IPS-11a (cell line): ENCODE results near the gene TTC39A.
"Not testable (repeated sequence)": the region's sequence is repeated elsewhere in the genome, so short reads cannot be mapped to it uniquely, and the experiment has no call there.

ENCODE experiments used
- H3K4me3 ChIP-seq: one replicate; pipeline ENCODE4 v1.5.1; 2013; ENCODE audit warnings: low read depth, low read length, control low read depth

TTC39A gene

GRCh38 chr1:51272916-51273315, 57.4 kb downstream of the TTC39A start:
- H3K4me3 ChIP-seq = no peak overlapping the region

- H3K4me3 ChIP-seq = no peak overlapping the region
Measured at GRCh38 chr1:51270751-51271150, 59.6 kb downstream of the TTC39A start.

- H3K4me3 ChIP-seq = no peak overlapping the region
Measured at GRCh38 chr1:51268634-51269033, 61.7 kb downstream of the TTC39A start.

DNA sequence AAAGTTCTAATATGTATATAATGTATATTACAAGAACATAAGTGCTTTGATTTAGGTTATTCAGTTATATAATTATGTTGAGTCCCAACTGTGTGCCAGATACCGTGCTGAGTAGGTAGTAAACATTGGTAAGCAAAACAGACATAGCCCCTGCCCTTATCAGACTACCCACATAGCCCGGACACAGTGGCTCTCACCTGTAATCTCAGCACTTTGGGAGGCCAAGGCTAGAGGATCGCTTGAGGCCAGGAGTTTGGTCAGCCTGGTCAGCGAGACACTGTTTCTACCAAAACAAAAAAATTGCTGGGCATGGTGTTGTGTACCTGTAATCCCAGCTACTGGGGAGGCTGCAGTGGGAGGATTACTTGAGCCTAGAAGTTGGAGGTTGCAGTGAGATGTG, 63.6 kb downstream of the TTC39A start:
- H3K4me3 ChIP-seq = no peak overlapping the region

- no peak overlapping the region for H3K4me3 ChIP-seq
Measured at GRCh38 chr1:51266181-51266580, 64.2 kb downstream of the TTC39A start.

DNA sequence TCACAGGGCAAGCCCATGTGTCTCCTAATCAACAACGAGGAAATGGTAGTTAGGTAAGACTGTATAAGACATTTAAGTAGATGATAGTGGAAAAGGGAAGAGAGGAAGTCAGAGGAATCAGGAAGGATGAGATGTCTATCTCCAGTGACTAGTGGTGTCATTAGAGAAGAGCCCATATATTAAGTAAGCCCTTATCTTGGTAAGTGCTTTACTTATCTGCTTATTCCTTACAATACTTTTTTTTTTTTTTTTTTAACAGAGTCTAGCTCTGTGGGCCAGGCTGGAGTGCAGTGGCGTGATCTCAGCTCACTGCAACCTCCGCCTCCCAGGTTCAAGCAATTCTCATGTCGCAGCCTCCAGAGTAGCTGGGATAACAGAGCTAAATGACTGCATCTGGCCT, 64.7 kb downstream of the TTC39A start:
- no peak overlapping the region for H3K4me3 ChIP-seq

DNA sequence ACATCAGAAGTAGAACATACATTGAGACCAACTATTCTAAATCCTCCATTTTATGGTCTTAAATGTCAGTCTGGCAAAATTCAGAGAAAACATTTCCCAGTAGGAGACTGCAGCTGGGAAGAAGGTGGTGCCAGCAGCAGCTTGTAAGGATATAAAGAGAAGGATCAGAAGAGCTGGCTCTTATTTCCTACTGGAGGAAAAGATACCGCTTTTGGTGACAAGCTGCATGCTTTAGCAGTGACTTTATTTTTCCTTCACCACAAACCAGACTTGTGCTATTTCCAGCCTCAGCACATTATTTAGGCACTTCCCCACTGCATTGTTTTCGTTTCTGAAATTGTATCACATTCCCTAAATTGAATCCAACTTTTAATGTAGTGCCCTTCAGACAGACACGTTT, 65.9 kb downstream of the TTC39A start:
- no peak overlapping the region for H3K4me3 ChIP-seq

- no peak overlapping the region for H3K4me3 ChIP-seq
Measured at GRCh38 chr1:51263147-51263877, 67.0 kb downstream of the TTC39A start.

DNA sequence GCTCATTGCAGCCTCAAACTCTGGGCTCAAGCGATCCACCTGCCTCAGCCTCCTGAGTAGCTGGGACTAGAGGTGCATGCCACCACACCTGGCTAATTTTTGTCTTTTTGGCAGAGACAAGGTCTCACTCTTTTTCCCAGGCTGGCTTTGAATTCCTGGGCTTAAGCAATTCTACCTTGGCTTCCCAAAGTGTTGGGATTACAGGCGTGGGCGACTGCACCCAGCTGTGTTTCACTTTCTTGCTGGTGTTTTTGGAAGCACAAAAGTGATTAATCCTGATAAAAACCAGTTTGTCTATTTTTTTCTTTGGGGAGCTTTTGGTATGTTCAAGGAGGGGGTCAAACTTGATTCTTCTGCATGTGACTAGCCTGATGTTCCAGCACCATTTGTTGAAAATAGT, 75.0 kb downstream of the TTC39A start:
- no peak overlapping the region for H3K4me3 ChIP-seq

DNA sequence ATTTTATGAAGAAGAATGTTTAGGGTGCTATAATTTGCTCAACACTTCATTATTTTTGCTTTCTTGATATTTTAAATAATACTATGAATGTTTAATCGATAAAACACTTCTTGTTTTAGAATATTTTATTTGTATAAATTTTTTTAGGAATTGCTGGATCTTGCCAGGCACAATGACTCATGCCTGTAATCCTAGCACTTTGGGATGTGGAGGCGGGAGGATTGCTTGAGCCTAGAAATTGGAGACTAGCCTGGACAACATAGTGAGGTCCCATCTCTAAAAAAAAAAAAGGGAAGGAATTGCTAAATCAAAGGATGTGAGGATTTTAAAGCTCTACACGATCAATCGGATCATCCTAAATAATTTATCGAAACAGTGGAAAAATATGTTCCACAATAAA, 76.7 kb downstream of the TTC39A start:
- no peak overlapping the region for H3K4me3 ChIP-seq

DNA sequence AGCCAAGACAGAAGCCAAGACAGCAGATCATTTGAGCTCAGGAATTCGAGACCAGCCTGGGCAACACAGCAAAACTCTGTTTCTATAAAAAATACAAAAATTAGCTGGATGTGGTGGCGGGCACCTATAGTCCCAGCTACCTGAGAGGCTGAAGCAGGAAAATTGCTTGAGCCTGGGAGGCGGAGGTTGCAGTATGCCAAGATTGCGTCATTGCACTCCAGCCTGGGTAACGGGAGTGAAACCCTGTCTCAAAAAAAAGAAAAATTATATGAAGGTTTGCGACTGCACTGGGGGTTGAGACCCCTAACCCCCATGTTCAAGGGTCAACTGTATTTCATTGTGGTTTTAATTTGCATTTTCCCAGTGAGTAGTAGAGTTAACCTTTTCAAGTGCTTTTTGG, 78.0 kb downstream of the TTC39A start:
- no peak overlapping the region for H3K4me3 ChIP-seq

DNA sequence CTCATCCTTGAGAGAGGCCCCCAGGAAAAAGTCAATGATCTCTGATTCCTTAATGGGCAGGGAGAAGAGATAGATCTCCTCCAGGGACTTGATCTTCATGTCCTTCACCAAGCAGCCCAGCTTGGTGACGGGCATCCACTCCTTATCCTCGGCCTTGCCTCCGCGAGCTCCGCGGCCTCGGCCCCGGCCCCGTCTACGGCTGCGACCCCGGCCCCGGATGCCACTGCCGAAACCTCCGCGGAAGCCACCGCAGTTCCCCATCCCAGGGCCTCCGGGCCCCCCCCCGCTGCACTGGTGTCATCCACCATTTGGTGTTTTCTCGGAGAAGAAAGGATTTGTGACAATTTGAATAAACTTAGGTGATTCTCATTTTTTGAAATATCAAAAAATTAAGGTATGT, 79.2 kb downstream of the TTC39A start:
- not testable (repeated sequence) for H3K4me3 ChIP-seq

- not testable (repeated sequence) for H3K4me3 ChIP-seq
Measured at GRCh38 chr1:51250729-51251128, 79.6 kb downstream of the TTC39A start.

GRCh38 chr1:51249445-51249844, 80.9 kb downstream of the TTC39A start:
- H3K4me3 ChIP-seq = no peak overlapping the region

DNA sequence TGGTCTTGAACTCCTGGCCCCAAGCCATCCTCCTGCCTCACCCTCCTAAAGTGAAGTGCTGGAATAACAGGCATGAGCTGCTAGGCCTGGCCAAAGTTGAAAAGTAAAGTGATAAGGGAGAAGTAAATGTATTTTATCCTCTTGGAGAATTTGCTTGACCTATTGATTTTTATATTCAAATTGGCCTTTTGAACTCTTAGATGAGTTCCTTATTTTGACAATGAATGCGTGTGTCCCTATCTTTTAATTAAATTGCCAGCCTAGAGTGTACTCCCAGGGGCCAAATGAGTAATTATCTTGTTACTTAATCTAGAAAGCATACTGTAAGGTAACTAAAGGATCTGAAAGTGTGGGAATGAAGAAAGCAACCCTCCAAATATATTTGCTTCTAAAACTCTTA, 82.9 kb downstream of the TTC39A start:
- no peak overlapping the region for H3K4me3 ChIP-seq

GRCh38 chr1:51247022-51247421, 83.3 kb downstream of the TTC39A start:
- no peak overlapping the region for H3K4me3 ChIP-seq

DNA sequence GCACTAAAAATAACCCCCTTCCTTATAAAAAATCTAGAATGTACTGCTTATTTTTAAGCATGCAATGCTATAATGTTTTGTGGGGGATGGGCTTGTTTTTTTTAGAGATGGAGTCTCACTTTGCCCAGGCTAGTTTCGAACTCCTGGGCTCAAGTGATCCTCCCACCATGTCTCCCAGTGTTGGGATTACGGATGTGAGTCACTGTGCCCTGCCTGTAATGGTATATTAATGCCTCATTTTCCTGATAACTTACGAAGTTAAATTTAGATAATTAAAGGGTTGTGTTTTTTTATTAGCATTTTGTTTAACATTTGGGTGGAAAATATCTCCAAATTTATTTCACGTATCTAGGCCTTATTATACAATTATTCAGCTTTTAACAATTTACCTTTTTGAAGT, 87.8 kb downstream of the TTC39A start:
- H3K4me3 ChIP-seq = no peak overlapping the region

GRCh38 chr1:51241119-51241518, 89.2 kb downstream of the TTC39A start:
- H3K4me3 ChIP-seq = no peak overlapping the region

- no peak overlapping the region for H3K4me3 ChIP-seq
Measured at GRCh38 chr1:51240084-51240483, 90.3 kb downstream of the TTC39A start.

- no peak overlapping the region for H3K4me3 ChIP-seq
Measured at GRCh38 chr1:51238034-51238403, 92.3 kb downstream of the TTC39A start.

DNA sequence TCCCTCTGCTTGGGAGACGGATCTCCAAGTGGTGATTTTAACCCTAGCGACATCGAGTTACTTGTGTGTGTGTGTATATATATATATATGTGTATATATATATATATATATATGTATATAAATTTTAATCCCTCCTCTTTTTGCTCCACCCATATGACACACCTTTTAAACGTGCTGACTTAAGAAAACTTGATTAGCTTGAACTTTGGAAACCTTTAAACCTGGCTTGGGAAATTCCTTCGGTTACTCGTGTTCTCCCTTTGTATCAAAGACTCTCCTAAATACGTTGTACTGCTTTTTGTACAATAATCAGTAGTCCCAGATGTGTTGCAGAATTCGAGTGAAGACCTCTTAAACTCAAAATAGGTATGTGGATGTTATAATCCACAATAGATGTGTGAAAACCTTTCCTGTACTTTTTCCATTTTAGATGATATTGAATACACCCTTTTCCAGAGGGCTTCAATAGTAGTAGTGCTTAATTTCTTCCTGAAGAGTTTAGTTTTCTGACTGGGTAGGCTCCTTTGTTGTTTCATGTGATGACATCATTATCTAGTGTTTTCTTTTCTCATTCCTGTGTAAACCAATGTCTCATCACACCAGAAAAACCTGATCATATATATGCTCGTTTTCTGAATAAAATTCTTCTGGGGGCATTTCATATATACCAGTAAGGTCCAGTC, 92.9 kb downstream of the TTC39A start:
- peak overlapping the region; percentile 93 for H3K4me3 ChIP-seq
